Lung (tissue), 12 donors: ENCODE measurements around the gene BEND6. TPM values are rescaled to one million over a fixed set of nuclear protein-coding genes. Genes with fewer than 3 reads are reported as not detected.

Experiments
- ATAC-seq: fragments of 200-7000 bp; cut with Tn5 transposase; one replicate; pipeline ENCODE4 v1.9.1; 2020; ENCODE audit warnings: moderate number of reproducible peaks; ENCODE audit not compliant: insufficient read depth, low FRiP score
- DNase-seq, 3 donors: peaks; one replicate each; pipeline ENCODE4 v3.0.0-alpha.2; 2013 to 2017
- H3K27ac ChIP-seq, 2 donors: one replicate each; pipeline ENCODE4 v1.5.1; 2013; ENCODE audit warnings: mild to moderate bottlenecking in 2 of 2, moderate library complexity in 2 of 2, control low read depth in 1 of 2, inconsistent platforms in 1 of 2, low read depth in 1 of 2, low read length in 1 of 2
- H3K27me3 ChIP-seq, 3 donors: one replicate each; pipeline ENCODE4 v1.5.1; 2013; ENCODE audit warnings: low read length in 2 of 3; ENCODE audit not compliant: control insufficient read depth in 3 of 3, insufficient read depth in 3 of 3
- H3K36me3 ChIP-seq, 4 donors: one replicate each; pipeline ENCODE4 v1.5.1; 2013; ENCODE audit warnings: low read length in 4 of 4, mild to moderate bottlenecking in 1 of 4, moderate library complexity in 1 of 4; ENCODE audit not compliant: control insufficient read depth in 4 of 4, insufficient read depth in 4 of 4
- H3K4me1 ChIP-seq, 5 donors: one replicate each; pipeline ENCODE4 v1.5.1; 2013; ENCODE audit warnings: low read length in 5 of 5, mild to moderate bottlenecking in 2 of 5, moderate library complexity in 1 of 5; ENCODE audit not compliant: control insufficient read depth in 5 of 5, insufficient read depth in 5 of 5
- H3K4me3 ChIP-seq: one replicate; pipeline ENCODE4 v1.5.1; 2013; ENCODE audit warnings: mild to moderate bottlenecking, control low read depth, moderate library complexity
- H3K9ac ChIP-seq, 2 donors: one replicate each; pipeline ENCODE4 v1.5.1; 2013; ENCODE audit warnings: low read length in 2 of 2, control low read depth in 1 of 2; ENCODE audit not compliant: insufficient read depth in 1 of 2
- H3K9me3 ChIP-seq, 4 donors: one replicate each; pipeline ENCODE4 v1.5.1; 2013; ENCODE audit warnings: low read length in 3 of 4, mild to moderate bottlenecking in 1 of 4, moderate library complexity in 1 of 4; ENCODE audit not compliant: control insufficient read depth in 4 of 4, insufficient read depth in 3 of 4
- WGBS, 2 donors: extraction: QIAGEN DNeasy Blood & Tissue Kit; methylation state at CpG; one replicate each; pipeline ENCODE4 v1.1.7; 2013; 5-methylcytosine and 5-hydroxymethylcytosine counted together
- polyA plus RNA-seq, 2 donors: library from polyadenylated mRNA; stranded (reverse); fragments of 200-250 nt; gene quantifications; one replicate each; pipeline ENCODE4 v1.2.1, GENCODE V29; 2013
- total RNA-seq, 2 donors: library from RNA; depleted of rRNA in 1 of 2; stranded (reverse); fragments of >200 nt in 1 of 2; gene quantifications; one replicate each; pipeline ENCODE4 v1.2.1, GENCODE V29; 2014 to 2021
- TF ChIP-seq, protein P1 (sequence below): IDR thresholded peaks from 2 replicates; pipeline ENCODE4 v1.5.1; 2012; ENCODE audit warnings: mild to moderate bottlenecking; ENCODE audit errors: control extremely low read depth, extremely low read depth
- donor health status: control.
- donor health status: control.
- donor health status: Bipolar disorder and iron deficiency.
- donor health status: healthy.
- donor health status: DM: yes; HTN: yes; CAD: no.

Gene BEND6
- total and polyA plus RNA-seq, 4 donors, result 0.23 to 0.95 (median 0.51) TPM

DNA sequence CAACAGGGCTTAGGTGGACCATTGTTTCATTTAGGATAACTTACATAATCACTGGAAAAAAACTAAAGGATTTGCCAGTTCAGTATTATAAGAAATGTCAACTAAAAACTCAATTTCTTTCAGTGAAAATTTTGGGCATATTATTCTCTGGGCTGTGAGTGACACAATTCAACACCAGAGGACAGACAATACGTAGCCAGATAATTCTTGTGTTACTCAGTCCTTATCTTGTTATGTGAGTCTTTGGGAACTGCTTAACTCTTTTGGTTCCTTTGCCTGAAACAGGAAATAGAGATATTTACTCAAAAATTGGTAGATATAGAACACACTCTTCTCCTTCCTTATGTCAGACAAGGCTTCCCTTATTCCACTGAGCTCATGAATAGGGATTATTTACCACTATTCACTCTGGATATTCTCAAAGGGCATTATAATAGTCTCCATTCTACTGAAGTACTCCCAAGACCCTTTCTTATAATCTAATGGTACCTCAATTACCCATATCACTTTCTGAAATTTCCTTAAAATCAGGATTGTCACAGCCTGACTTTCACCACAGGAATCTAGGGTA lies 4.9 kb upstream of the BEND6 start:
- 48 to 60% methylated on average over 1 of the region's 1 CpG for WGBS, 2 donors
- H3K36me3 ChIP-seq, result no peaks in the 10 kb centered on the region
- no peak for DNase-seq
- H3K4me3 ChIP-seq, result no peak overlapping the region
- peaks cover 0 to 24% (median 7%) of the 10 kb centered on the region in 3 donors for H3K27me3 ChIP-seq
- no peaks in the 10 kb centered on the region for H3K9me3 ChIP-seq
- H3K9ac ChIP-seq, result no peak overlapping the region
- H3K4me1 ChIP-seq, result peaks cover 0 to 9% (median 0%) of the 10 kb centered on the region in 5 donors
- TF ChIP-seq, protein P1, sequence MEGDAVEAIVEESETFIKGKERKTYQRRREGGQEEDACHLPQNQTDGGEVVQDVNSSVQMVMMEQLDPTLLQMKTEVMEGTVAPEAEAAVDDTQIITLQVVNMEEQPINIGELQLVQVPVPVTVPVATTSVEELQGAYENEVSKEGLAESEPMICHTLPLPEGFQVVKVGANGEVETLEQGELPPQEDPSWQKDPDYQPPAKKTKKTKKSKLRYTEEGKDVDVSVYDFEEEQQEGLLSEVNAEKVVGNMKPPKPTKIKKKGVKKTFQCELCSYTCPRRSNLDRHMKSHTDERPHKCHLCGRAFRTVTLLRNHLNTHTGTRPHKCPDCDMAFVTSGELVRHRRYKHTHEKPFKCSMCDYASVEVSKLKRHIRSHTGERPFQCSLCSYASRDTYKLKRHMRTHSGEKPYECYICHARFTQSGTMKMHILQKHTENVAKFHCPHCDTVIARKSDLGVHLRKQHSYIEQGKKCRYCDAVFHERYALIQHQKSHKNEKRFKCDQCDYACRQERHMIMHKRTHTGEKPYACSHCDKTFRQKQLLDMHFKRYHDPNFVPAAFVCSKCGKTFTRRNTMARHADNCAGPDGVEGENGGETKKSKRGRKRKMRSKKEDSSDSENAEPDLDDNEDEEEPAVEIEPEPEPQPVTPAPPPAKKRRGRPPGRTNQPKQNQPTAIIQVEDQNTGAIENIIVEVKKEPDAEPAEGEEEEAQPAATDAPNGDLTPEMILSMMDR, result no peak
- H3K27ac ChIP-seq, result no peak overlapping the region
- ATAC-seq, result no peak

DNA sequence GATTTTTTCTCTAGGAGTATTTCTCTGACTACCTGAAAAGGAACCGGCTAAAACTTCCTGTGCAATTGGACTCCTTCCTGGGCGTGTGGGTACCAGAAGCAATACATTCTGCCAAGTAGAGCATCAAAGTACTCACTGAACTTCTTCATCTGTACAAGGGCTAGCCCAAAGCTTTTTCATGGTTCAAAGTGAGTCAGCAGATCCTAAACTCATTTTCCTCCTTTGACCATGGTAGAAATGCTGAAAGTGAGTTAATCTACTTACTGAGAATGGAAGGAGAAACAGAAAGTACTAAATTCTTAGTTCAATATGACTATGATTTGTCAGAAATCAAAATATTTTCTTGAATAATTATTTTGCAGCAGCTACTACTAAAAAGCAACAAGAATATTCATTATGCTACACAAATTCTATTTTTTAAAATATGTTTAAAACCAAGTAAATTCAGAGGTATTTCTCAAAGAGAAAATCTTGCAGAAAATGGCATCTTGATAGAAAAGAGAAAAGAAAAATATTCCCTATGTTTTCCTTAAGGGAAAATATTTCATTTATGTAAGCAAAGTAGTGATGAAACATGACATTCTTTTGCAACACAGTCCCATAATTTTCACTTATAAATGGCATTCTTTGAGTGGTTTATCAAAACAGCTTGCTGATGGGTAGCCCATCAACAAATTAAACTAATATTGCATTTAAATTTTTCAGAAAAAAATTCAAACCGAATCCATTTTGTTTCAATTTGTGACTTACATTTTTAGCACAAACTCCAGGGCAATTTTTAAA lies 3.7 kb upstream of the BEND6 start:
- Histone ChIP-seq H3K27ac (no peak overlapping the region), H3K4me1 (peaks cover 0 to 15% (median 0%) of the 10 kb centered on the region in 5 donors), H3K27me3 (peaks cover 0 to 27% (median 9%) of the 10 kb centered on the region in 3 donors), H3K9me3 (no peaks in the 10 kb centered on the region), H3K4me3 (no peak overlapping the region), H3K9ac (no peak overlapping the region), H3K36me3 (no peaks in the 10 kb centered on the region)
- WGBS, 2 donors, result 61 to 64% methylated on average over 3 of the region's 3 CpGs
- ATAC-seq (no peak), DNase-seq (no peak)
- TF ChIP-seq, protein P1, result no peak

DNA sequence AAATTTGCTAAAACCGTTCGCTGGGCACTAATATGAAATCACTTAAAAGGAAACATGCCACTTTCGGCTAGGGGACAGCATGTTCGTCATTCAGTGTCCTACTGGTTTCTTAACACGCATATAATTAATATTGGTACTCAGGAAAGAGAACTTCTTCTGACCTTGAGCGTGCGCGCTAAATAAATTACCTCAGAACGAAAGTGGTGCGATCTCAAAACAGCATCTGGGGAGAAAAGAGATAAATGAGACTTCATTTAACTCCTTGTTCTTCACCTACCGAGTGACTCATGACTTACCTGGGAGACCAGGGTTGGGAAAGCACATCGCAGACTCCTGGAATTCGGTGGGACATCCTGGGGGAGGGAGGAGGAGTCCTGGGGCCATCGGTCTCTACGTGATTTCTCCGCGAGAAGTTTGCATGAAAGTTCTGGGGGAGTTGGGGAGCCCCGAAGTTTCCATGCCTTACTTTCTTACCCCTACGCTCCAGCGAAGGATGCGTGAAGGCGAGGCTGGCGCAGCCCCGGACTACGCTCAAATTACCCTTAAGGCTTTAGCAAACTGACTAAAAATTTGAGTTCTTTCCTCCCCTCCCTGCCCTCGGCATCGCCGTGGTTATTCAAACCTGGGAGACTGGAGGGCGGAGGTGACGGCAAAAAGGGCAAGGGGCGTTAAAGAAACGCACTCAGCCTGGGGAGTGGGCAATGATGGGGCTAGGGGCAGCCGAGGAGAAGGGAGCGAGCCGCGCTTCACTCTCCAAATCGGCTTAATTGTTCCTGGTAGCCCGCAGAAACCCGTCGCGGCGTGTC lies 1.1 kb upstream of the BEND6 start:
- Histone ChIP-seq H3K9me3 (no peaks in the 10 kb centered on the region), H3K9ac (peak overlapping the region in 1 of 2 donors; percentile 14), H3K27ac (no peak overlapping the region), H3K4me1 (peaks cover 0 to 15% (median 0%) of the 10 kb centered on the region in 5 donors), H3K27me3 (peaks cover 0 to 51% (median 17%) of the 10 kb centered on the region in 3 donors), H3K36me3 (no peaks in the 10 kb centered on the region), H3K4me3 (peak overlapping the region; percentile 57)
- ATAC-seq, result no peak
- DNase-seq, result peak; percentile 17 to 50 (median 17)
- 3% methylated on average over 42 of the region's 42 CpGs for WGBS, 2 donors
- TF ChIP-seq, protein P1, result no peak
